ENCODE measurements around the gene EFHC2. TPM values are rescaled to one million over a fixed set of nuclear protein-coding genes. Genes with fewer than 3 reads are reported as not detected.
"Not testable (repeated sequence)": the region's sequence is repeated elsewhere in the genome, so short reads cannot be mapped to it uniquely, and the experiment has no call there.

Gene EFHC2
- total and polyA plus RNA-seq, 12 donors = 0.11 to 1.2 (median 0.35) TPM; not detected in 5

DNA sequence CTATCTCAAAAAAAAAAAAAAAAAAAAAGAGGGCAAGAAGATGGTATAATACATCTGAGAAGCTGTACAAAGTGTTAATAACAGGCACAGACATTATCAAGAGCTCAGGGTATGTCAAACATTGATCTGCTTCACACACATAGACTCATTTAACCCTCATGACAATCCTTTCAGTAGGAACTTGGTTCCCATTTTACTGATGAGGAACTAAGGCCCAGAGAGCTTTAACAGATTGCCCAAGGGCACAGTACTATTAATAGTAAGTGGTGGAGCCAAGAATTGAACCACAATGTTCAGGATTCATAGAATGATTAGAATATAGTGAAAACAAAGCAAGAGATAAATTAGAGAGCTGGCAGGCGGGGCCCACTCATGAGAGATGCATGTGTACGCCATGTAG lies 154.4 kb downstream of the EFHC2 start:
- 90 to 95% (median 92%) methylated on average over 2 of the region's 2 CpGs for WGBS, 4 donors
- DNase-seq = no peak
- Histone ChIP-seq H3K9me3 (replicated peaks in 1 of 3) (no peaks in the 10 kb centered on the region), H3K27me3 (no peaks in the 10 kb centered on the region), H3K4me1 (replicated peaks in 1 of 2) (no peaks in the 10 kb centered on the region), H3K27ac (no peak overlapping the region), H3K36me3 (replicated peaks in 1 of 2) (no peaks in the 10 kb centered on the region), H3K4me3 (no peak overlapping the region)
- intact Hi-C loops (cut with DNase I) = no loop called here
- TF ChIP-seq, protein P1, sequence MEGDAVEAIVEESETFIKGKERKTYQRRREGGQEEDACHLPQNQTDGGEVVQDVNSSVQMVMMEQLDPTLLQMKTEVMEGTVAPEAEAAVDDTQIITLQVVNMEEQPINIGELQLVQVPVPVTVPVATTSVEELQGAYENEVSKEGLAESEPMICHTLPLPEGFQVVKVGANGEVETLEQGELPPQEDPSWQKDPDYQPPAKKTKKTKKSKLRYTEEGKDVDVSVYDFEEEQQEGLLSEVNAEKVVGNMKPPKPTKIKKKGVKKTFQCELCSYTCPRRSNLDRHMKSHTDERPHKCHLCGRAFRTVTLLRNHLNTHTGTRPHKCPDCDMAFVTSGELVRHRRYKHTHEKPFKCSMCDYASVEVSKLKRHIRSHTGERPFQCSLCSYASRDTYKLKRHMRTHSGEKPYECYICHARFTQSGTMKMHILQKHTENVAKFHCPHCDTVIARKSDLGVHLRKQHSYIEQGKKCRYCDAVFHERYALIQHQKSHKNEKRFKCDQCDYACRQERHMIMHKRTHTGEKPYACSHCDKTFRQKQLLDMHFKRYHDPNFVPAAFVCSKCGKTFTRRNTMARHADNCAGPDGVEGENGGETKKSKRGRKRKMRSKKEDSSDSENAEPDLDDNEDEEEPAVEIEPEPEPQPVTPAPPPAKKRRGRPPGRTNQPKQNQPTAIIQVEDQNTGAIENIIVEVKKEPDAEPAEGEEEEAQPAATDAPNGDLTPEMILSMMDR (IDR thresholded peaks at IDR 0.05) = no peak
- TF ChIP-seq POLR2A (IDR thresholded peaks at IDR 0.05) = no peak

GRCh38 chrX:44187915-44188314 lies 155.6 kb downstream of the EFHC2 start:
- 74 to 96% (median 83%) methylated on average over 5 of the region's 5 CpGs for WGBS, 4 donors
- H3K4me1 ChIP-seq (replicated peaks in 1 of 2); H3K4me3 ChIP-seq; H3K9me3 ChIP-seq (replicated peaks in 1 of 3); H3K36me3 ChIP-seq (replicated peaks in 1 of 2); H3K27me3 ChIP-seq; DNase-seq; H3K27ac ChIP-seq; intact Hi-C loops (cut with DNase I): not testable (repeated sequence)

DNA sequence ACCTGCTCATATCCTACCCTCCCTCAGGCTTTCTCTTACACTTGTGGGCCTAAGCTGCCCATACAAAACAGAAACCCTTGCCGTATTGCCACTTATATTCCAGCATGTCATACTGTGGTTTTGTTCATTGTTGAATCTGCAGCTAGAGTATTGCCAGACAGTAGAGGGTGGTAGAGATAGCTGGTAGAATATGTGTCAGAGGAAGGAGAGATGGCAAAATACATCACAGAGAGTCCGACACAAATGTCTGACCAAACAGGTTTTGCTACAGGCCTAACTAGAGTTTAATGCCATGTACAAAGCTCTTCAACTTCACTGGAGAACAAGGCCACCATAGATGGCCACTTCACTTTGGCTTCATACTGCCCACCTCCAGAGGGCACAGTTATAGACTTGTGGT lies 160.1 kb downstream of the EFHC2 start:
- Histone ChIP-seq H3K4me3 (no peak overlapping the region), H3K27me3 (no peaks in the 10 kb centered on the region), H3K4me1 (replicated peaks in 1 of 2) (no peaks in the 10 kb centered on the region), H3K27ac (no peak overlapping the region), H3K9me3 (replicated peaks in 1 of 3) (no peaks in the 10 kb centered on the region), H3K36me3 (replicated peaks in 1 of 2) (no peaks in the 10 kb centered on the region)
- no peak for TF ChIP-seq POLR2A (IDR thresholded peaks at IDR 0.05)
- TF ChIP-seq, protein P1 (IDR thresholded peaks at IDR 0.05) = no peak
- WGBS, 4 donors = 81 to 88% (median 85%) methylated on average over 2 of the region's 2 CpGs
- no peak for DNase-seq
- intact Hi-C loops (cut with DNase I) = no loop called here

- no peak for TF ChIP-seq POLR2A (IDR thresholded peaks at IDR 0.05)
- TF ChIP-seq, protein P1 (IDR thresholded peaks at IDR 0.05) = no peak
- H3K27me3 ChIP-seq = no peaks in the 10 kb centered on the region
- intact Hi-C loops (cut with DNase I) = no loop called here
- no peak for DNase-seq
- WGBS, 4 donors = 86 to 95% (median 90%) methylated on average over 6 of the region's 6 CpGs
- H3K36me3 ChIP-seq (replicated peaks in 1 of 2) = no peaks in the 10 kb centered on the region
- no peaks in the 10 kb centered on the region for H3K4me1 ChIP-seq (replicated peaks in 1 of 2)
- H3K9me3 ChIP-seq (replicated peaks in 1 of 3) = no peaks in the 10 kb centered on the region
- no peak overlapping the region for H3K4me3 ChIP-seq
- no peak overlapping the region for H3K27ac ChIP-seq
Measured at GRCh38 chrX:44178274-44179053, 165.0 kb downstream of the EFHC2 start.

- Histone ChIP-seq H3K36me3 (replicated peaks in 1 of 2) (no peaks in the 10 kb centered on the region), H3K27ac (no peak overlapping the region), H3K4me1 (replicated peaks in 1 of 2) (no peaks in the 10 kb centered on the region), H3K9me3 (replicated peaks in 1 of 3) (no peaks in the 10 kb centered on the region), H3K27me3 (no peaks in the 10 kb centered on the region), H3K4me3 (no peak overlapping the region)
- intact Hi-C loops (cut with DNase I) = no loop called here
- DNase-seq = no peak
- TF ChIP-seq, protein P1 (IDR thresholded peaks at IDR 0.05) = no peak
- TF ChIP-seq POLR2A (IDR thresholded peaks at IDR 0.05) = no peak
- 82 to 92% (median 86%) methylated on average over 2 of the region's 2 CpGs for WGBS, 4 donors
Measured at GRCh38 chrX:44175455-44175854, 168.0 kb downstream of the EFHC2 start.
